ENCODE measurements around the gene ADAP2. TPM values are rescaled to one million over a fixed set of nuclear protein-coding genes. Genes with fewer than 3 reads are reported as not detected.

ADAP2 gene
- polyA plus RNA-seq, 1 experiment, result 0.42 TPM

- ChIA-PET CTCF (no interaction called here), POLR2A (no interaction called here)
- no peak overlapping the region for H3K4me3 ChIP-seq (ENCODE audit: low read depth, low read length)
Measured at GRCh38 chr17:30950669-30951399, 29.1 kb downstream of the ADAP2 start.

GRCh38 chr17:30952638-30953393 is 31.1 kb downstream of the ADAP2 start:
- no peaks in the 10 kb centered on the region for H3K27me3 ChIP-seq (ENCODE audit: control insufficient read depth, insufficient read depth, low read length)
- POLR2A ChIA-PET, result no interaction called here
- no peaks in the 10 kb centered on the region for H3K36me3 ChIP-seq (ENCODE audit: control insufficient read depth, insufficient read depth, low read length)
- no peak overlapping the region for H3K4me3 ChIP-seq (ENCODE audit: low read depth, low read length)
- TF ChIP-seq CTCF (IDR thresholded peaks at IDR 0.05; ENCODE audit: insufficient read depth, low read depth, low read length), result no peak
- CTCF ChIA-PET, result no interaction called here
- no peak for DNase-seq (ENCODE audit: low read depth)

More at GRCh38 chr17:30950669-30951399, 29.1 kb downstream of the ADAP2 start:
- no peaks in the 10 kb centered on the region for H3K27me3 ChIP-seq (ENCODE audit: control insufficient read depth, insufficient read depth, low read length)
- no peak for TF ChIP-seq CTCF (IDR thresholded peaks at IDR 0.05; ENCODE audit: insufficient read depth, low read depth, low read length)
- no peaks in the 10 kb centered on the region for H3K36me3 ChIP-seq (ENCODE audit: control insufficient read depth, insufficient read depth, low read length)
- DNase-seq (ENCODE audit: low read depth), result no peak

GRCh38 chr17:30954046-30954830 is 32.5 kb downstream of the ADAP2 start:
- H3K4me3 ChIP-seq (ENCODE audit: low read depth, low read length), result no peak overlapping the region
- no peak for TF ChIP-seq CTCF (IDR thresholded peaks at IDR 0.05; ENCODE audit: insufficient read depth, low read depth, low read length)
- DNase-seq (ENCODE audit: low read depth), result no peak
- CTCF ChIA-PET, result no interaction called here
- H3K27me3 ChIP-seq (ENCODE audit: control insufficient read depth, insufficient read depth, low read length), result no peaks in the 10 kb centered on the region
- POLR2A ChIA-PET, result no interaction called here
- no peaks in the 10 kb centered on the region for H3K36me3 ChIP-seq (ENCODE audit: control insufficient read depth, insufficient read depth, low read length)

GRCh38 chr17:30956764-30957374 is 35.1 kb downstream of the ADAP2 start:
- no peak for TF ChIP-seq CTCF (IDR thresholded peaks at IDR 0.05; ENCODE audit: insufficient read depth, low read depth, low read length)
- H3K36me3 ChIP-seq (ENCODE audit: control insufficient read depth, insufficient read depth, low read length), result no peaks in the 10 kb centered on the region
- H3K27me3 ChIP-seq (ENCODE audit: control insufficient read depth, insufficient read depth, low read length), result no peaks in the 10 kb centered on the region
- no peak overlapping the region for H3K4me3 ChIP-seq (ENCODE audit: low read depth, low read length)
- ChIA-PET CTCF (interaction anchor here (0.7 to 1.1 kb wide), 2 partner anchors 14 to 25 kb away, joined by 3 read pairs; partner anchors contain the start of gene RNF135), POLR2A (no interaction called here)
- DNase-seq (ENCODE audit: low read depth), result no peak

All from BJ (cell line).